Adrenal gland (tissue), 5 donors: Measurements from ENCODE around the gene MAGI2.

Experiments used
- POLR2A ChIP-seq, 2 donors: fragments of 450-650 bp; IDR thresholded peaks; one replicate each; pipeline ENCODE4 v1.6.1; 2017; ENCODE audit warnings: antibody characterized with exemption in 2 of 2, mild to moderate bottlenecking in 2 of 2, moderate library complexity in 1 of 2
- TF ChIP-seq, protein P1 (sequence below), 6 experiments: fragments of 450-650 bp in 4 of 6; fragments of 200-600 bp in 2 of 6; sonication (generic) in 1 of 6; IDR thresholded peaks; 1 replicate in 5 of 6; 2 replicates in 1 of 6; pipeline versions ENCODE4 v1.5.1 to v1.8.0; 2016 to 2021; ENCODE audit warnings: antibody characterized with exemption in 6 of 6, mild to moderate bottlenecking in 2 of 6, moderate library complexity in 1 of 6
- donor health status: DM: no; HTN: no; CAD: no.

DNA sequence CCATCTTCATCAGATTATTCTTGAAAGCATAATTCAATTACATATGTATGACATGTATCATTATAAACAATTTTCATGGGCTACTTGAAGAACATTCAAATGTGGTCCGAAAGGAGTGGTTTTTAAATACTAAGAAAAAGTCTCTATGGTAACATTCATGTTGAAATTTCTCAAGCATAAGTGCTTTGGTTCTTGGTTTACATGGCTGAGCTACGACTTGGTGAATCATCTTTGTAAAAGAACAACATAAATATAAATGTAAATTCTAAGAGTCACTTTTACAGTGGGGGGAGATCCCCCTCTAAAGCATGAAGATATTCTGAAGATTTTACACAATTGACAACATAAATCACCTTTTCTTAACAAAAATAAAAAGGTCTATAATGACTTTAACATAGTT is 118.6 kb downstream of the MAGI2 start:
- TF ChIP-seq, protein P1, sequence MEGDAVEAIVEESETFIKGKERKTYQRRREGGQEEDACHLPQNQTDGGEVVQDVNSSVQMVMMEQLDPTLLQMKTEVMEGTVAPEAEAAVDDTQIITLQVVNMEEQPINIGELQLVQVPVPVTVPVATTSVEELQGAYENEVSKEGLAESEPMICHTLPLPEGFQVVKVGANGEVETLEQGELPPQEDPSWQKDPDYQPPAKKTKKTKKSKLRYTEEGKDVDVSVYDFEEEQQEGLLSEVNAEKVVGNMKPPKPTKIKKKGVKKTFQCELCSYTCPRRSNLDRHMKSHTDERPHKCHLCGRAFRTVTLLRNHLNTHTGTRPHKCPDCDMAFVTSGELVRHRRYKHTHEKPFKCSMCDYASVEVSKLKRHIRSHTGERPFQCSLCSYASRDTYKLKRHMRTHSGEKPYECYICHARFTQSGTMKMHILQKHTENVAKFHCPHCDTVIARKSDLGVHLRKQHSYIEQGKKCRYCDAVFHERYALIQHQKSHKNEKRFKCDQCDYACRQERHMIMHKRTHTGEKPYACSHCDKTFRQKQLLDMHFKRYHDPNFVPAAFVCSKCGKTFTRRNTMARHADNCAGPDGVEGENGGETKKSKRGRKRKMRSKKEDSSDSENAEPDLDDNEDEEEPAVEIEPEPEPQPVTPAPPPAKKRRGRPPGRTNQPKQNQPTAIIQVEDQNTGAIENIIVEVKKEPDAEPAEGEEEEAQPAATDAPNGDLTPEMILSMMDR (IDR thresholded peaks at IDR 0.05): no peak
- no peak for TF ChIP-seq POLR2A (IDR thresholded peaks at IDR 0.05)
